ENCODE data around the gene ADSL.
"Not testable (repeated sequence)": the region's sequence is repeated elsewhere in the genome, so short reads cannot be mapped to it uniquely, and the experiment has no call there.

Gene ADSL

DNA sequence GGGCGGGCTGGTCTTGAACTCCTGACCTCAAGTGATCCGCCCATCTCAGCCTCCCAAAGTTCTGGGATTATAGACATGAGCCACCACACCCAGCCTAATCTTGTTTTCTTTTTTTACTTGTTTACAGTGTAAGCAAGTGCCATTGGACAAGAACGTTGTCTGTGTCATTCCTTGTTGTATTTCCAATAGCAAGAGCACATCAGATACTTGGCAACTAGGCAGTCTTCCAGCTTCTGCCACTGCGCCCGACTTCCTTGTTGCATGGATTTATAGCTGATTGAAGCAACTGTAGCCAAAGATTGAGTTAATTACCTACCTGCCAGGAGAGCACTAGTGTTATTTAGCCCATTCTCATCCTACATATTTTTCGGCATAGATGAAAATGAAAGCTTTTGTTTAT is 21.0 kb downstream of the ADSL start:
- DNase-seq (ENCODE audit: insufficient read length, low spot score) (no peak), FAIRE-seq (no peak)

DNA sequence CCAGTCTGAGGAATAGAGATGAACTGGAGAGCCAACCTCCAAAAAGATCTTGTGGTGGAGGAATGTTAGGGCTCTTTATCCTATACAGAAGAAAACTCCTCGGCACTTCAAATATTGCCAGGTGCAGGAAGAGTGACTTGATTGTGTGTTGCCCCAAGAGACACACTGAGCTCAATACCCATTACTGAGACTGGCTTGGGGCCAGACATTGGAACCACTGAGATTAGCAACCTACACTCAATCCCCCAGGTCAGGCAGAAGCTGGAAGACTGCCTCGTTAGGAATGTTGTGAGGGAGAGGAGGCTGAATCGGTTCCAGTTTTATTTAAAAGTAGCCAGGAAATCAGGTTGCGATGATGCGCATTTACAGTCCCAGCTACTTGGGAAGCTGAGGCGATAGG is 21.7 kb downstream of the ADSL start:
- FAIRE-seq, result no peak
- DNase-seq (ENCODE audit: insufficient read length, low spot score), result no peak

- FAIRE-seq (no peak), DNase-seq (ENCODE audit: insufficient read length, low spot score) (no peak)
These were observed 22.5 kb downstream of the ADSL start for GRCh38 chr22:40368836-40369235.

DNA sequence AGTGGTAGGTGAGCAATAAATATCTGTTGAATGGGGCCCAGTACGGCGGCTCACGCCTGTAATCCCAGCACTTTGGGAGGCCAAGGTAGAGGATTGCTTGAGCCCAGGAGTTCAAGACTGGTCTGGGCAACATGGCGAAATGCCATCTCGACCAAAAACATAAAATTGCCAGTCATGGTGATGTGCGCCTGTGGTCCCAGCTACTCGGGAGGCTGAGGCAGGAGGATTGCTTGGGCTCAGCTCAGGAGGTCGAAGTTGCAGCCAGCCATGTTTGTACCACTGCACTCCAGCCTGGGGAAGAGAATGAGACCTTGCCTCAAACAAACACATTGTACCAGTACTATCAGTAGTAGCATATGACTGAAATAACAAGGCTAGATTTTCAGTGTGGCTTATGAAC is 28.3 kb downstream of the ADSL start:
- FAIRE-seq (no peak), DNase-seq (ENCODE audit: insufficient read length, low spot score) (no peak)

DNA sequence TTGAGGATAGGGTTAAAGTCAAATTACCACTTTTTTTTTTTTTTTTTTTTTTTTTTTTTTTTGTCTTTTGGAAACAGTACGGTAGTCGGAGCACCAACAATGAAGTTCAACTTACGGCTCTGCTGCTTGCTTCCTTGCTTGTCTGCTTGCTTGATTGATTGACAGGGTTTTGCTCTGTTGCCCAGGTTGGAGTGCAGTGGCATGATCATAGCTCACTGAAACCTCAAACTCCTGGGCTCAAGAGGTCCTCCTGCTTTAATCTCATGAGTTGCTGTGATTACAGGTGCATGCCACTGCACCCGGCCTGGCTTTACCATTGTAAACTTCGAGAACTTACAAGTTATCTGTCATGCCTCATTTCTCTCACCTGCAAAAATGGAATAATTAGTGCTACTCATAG is 29.8 kb downstream of the ADSL start:
- DNase-seq (ENCODE audit: insufficient read length, low spot score) (no peak), FAIRE-seq (peak; percentile 56)

- FAIRE-seq (peak; percentile 64), DNase-seq (ENCODE audit: insufficient read length, low spot score) (no peak)
These were observed 31.6 kb downstream of the ADSL start for GRCh38 chr22:40377931-40378330.

- not testable (repeated sequence) for DNase-seq (ENCODE audit: insufficient read length, low spot score)
These were observed 32.1 kb downstream of the ADSL start for GRCh38 chr22:40378448-40378847.

DNA sequence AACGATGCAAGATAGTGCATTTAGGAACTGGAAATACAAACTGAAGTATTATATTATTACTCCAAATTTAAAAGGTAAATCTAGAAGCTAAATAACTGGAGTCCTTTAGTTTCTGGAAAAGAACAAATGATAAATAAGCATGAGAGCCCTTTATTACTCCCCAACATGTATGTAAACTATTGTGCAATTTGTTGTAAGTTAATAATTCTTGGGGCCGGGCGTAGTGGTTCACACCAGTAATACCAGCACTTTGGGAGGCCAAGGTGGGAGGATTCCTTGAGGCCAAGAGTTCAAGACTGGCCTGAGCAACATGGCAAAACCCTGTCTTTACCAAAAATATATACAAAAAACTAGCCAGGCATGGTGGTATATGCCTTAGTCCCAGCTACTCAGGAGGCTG is 35.2 kb downstream of the ADSL start:
- no peak for DNase-seq (ENCODE audit: insufficient read length, low spot score)
- FAIRE-seq, result no peak

More at GRCh38 chr22:40378448-40378847, 32.1 kb downstream of the ADSL start:
- FAIRE-seq, result not testable (repeated sequence)

- FAIRE-seq, result no peak
- no peak for DNase-seq (ENCODE audit: insufficient read length, low spot score)
These were observed 37.6 kb downstream of the ADSL start for GRCh38 chr22:40383905-40384304.

GRCh38 chr22:40385036-40385782 is 38.9 kb downstream of the ADSL start:
- FAIRE-seq (peak; percentile 98), DNase-seq (ENCODE audit: insufficient read length, low spot score) (peak; percentile 51)

DNA sequence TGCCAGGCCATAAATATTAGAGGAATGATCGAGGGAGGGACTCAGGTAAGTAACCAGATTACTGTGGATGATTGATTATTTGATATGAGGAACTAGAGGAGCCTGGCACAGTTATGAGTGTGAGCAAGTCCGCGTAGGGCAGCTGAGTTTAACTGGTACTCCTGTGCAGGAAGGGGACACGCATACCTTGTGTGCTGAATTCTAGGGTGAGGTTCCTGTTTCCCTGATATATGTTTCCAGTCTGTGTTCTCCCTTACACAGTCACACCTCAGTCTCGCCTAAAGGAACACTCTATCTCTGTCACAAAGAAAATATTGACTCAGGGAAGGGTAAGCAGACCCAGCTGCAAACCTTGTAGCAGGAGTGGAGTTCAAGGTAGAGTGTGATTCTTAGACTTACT is 41.4 kb downstream of the ADSL start:
- DNase-seq (ENCODE audit: insufficient read length, low spot score) (no peak), FAIRE-seq (no peak)

DNA sequence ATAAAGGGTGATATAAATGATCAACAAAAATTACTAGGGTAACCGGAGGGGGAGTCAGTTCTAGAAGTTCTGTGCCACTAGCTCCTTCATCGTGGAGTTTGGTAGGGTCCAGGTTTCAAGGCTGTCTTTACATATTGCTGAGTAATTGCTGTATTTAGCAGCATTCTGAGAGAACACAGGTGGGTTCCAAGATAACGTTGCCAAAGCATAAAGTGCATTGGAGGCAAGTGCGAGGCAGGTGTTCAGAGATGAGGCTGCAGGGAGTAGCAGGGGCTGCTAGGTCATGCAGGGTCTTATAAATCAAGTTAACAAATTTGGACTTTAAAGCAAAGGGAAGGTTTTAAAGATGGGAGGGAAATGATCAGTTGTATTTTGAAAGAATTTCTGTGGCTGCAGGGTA is 41.9 kb downstream of the ADSL start:
- FAIRE-seq (no peak), DNase-seq (ENCODE audit: insufficient read length, low spot score) (no peak)

DNA sequence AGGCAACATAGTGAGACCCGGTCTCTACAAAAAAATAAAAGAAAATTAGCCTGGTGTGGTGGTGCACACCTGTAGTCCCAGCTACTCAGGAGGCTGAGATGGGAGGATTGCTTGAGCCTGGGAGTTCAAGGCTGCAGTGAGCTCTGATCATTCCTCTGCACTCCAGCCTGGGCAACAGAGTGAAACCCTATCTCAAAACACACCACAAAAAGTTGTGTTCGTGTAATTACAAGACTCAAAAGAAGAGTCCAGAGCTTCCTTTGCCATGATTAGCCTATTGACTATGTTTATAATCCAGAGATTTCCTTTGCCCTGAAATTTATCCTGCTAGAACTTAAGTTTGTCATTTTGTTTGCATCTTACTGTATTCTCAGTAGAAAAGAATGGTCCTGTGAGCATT is 45.1 kb downstream of the ADSL start:
- no peak for FAIRE-seq
- DNase-seq (ENCODE audit: insufficient read length, low spot score), result no peak

DNA sequence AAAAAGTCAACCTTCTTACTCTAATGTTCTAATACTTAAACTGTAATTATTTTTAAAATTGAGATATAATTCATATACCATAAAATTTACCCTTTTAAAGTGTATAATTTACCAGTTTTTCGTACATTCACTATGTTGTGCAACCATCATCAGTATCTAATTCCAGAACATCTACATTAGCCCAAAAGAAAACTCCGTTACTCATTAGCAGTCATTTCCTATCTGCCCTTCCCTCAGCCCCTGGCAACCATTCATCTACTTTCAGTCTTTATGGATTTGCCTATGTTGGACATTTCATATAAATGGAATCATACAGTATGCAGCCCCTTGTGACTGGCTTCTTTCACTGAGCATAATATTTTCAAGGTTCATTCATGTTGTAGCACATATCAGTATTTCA is 46.3 kb downstream of the ADSL start:
- DNase-seq (ENCODE audit: insufficient read length, low spot score), result no peak
- no peak for FAIRE-seq

- DNase-seq (ENCODE audit: insufficient read length, low spot score), result no peak
- FAIRE-seq, result no peak
These were observed 48.3 kb downstream of the ADSL start for GRCh38 chr22:40394607-40395006.

DNA sequence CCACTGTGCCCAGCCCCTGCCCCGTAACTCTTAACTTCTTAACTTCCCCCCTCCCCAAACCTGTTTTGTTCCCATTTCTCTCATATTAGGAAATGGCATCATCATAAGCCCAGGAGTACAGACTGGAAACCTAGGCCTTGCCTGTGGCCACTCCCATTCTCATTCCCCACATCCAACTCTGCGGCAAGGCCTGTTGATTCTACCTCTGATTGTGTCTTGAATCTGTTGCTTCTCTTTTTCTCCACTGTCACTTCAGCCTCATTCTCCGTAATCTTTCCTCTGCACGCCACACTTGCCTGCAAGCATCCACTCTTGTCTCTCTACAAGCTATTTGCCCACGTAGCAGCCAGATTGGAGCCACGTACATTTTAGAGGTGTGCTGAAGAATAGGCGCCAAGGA is 49.3 kb downstream of the ADSL start:
- FAIRE-seq, result no peak
- no peak for DNase-seq (ENCODE audit: insufficient read length, low spot score)

DNA sequence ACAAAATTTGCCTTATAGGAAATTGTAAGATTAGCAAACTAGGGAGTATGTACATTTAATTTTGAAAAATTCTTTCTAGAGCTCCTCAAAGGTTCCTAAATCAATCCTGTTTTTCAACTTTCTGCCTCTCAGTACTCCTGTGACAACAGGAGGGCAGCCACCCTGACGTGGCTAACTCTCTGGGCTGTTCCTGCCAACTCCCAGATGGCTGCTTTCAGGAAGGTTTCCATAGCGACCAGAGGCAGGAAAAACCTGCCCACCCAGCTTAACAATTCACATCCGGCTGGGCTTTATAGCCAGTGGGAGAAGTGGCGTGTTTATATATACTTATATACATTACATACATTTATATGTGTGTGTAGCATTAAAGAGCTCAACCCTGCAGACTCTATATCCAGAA is 50.6 kb downstream of the ADSL start:
- FAIRE-seq (peak; percentile 73), DNase-seq (ENCODE audit: insufficient read length, low spot score) (no peak)

DNA sequence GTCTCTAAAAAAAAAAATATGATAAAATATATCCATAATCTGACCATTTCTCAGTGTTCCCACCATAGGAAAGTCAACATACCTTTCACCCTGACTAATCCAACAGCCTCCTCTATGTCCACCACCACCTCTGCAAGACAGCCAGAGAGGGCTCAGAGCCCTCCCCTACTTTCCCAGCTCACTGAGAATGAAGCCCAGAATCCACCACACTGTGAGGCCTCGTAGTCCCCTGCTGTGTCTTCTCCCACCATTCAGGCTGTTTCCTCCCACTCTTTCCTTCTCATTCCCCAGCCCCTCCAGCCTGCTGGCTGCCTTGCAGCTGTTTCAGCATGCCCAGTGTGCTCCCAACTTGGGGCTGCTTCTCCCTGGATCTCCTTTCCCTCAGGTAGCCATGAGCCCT is 51.1 kb downstream of the ADSL start:
- DNase-seq (ENCODE audit: insufficient read length, low spot score) (no peak), FAIRE-seq (no peak)

DNA sequence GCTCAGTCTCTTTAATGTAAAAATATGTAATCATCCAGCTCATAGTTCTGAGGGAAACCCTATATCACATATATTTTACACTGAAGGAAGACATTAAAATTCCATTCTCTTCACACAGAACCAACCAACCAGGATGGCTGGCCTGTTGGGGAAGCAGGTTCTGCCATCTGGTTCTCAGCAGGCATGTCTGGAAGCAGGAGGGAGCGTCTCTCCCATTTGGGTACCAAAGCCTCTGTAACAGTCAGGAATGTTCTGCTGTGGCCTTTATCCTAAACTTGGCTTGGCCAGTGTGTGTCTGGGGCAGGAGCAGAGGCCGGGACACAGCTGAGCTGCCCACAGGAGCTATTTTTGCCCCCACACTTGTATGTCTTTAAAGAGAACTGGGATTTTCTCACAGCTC is 53.3 kb downstream of the ADSL start:
- FAIRE-seq (no peak), DNase-seq (ENCODE audit: insufficient read length, low spot score) (no peak)

- FAIRE-seq (peak; percentile 96), DNase-seq (ENCODE audit: insufficient read length, low spot score) (peak; percentile 53)
These were observed 53.9 kb downstream of the ADSL start for GRCh38 chr22:40400159-40400558.

GRCh38 chr22:40401532-40401931 is 55.2 kb downstream of the ADSL start:
- FAIRE-seq, result peak; percentile 26
- DNase-seq (ENCODE audit: insufficient read length, low spot score), result no peak

DNA sequence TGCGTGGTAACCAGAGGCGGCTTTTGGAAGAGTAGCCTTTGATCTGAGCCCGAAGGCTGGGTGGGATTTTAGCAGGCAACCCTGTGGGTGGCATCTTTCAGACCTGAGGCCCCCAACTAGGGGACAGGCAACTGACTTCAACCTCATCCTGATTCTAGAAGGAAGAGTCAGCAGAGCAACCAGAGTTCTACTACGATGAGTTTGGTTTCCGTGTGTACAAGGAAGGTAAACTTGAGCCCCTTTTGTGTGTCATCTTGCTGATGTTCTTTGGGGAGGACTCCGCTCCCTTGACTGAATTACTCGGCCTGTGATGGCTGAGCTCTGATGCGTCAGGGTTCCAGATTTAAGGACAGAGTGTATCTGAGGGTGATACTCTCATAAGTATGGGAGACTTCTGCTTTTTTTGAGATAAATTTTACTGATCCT is 55.7 kb downstream of the ADSL start:
- DNase-seq (ENCODE audit: insufficient read length, low spot score) (no peak), FAIRE-seq (peak; percentile 75)

- FAIRE-seq, result no peak
- DNase-seq (ENCODE audit: insufficient read length, low spot score), result no peak
These were observed 56.8 kb downstream of the ADSL start for GRCh38 chr22:40403141-40403540.

Measured in GM19239 (cell line).